T-helper 2 cell (primary cell): ENCODE data around the gene NSL1.
"Not testable (repeated sequence)": the region's sequence is repeated elsewhere in the genome, so short reads cannot be mapped to it uniquely, and the experiment has no call there.

Source experiments
- DNase-seq, 5 experiments: peaks; one replicate each; pipeline versions ENCODE4 v3.0.0 to v3.0.0-alpha.2; 2012 to 2022

Gene NSL1

GRCh38 chr1:212749821-212750535, 41.6 kb downstream of the NSL1 start:
- DNase-seq = no peak

DNA sequence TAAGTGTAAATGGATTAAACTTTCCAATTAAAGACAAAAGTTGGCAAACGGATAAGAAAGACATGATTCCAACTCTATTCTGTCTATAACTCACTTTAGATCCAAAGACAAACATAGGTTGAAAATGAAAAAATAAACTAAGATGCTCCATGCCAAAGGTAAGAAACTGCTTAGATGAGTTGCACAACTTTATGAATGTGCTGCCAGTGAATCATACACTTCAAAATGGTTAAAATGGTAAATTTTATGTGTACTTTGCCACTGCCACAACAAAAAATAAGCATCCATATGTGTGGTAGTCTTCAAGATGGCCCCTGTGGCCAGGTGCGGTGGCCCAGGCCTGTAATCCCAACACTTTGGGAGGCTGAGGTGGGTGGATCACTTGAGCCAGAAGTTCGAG, 45.0 kb downstream of the NSL1 start:
- no peak for DNase-seq

- peak in 1 of 5 experiments; percentile 44 for DNase-seq
Observed at GRCh38 chr1:212745303-212745702, 46.3 kb downstream of the NSL1 start.

DNA sequence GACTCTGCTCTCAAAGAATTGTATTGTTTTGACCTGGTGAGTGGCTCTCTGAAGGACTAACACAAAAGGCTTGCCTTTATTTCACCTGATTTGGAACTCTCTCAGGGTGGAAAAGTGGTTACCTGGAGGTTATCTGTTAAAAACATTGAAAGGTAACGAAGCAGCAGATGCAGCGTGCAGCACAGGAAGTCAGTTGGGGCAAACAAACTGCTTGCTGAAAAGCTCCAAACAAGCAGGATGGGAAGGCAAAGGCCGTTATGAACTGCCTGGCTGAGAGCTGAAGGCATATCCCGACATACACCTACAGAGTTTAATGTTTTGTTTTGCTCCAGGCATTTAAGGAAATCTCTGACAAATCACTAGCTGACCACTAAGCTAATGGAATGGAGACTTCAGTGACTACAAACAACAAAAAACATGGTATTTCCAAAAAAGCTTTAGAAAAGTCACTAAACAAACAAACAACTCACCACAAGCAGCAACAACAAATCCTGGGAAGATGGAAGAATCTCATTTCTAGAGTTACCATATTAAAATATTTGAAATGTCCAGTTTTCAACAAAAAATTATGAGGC, 47.6 kb downstream of the NSL1 start:
- peak in 1 of 5 experiments; percentile 68 for DNase-seq

- peak in 1 of 5 experiments; percentile 84 for DNase-seq
Observed at GRCh38 chr1:212738330-212738729, 53.2 kb downstream of the NSL1 start.

GRCh38 chr1:212737559-212737958, 54.0 kb downstream of the NSL1 start:
- no peak for DNase-seq

DNA sequence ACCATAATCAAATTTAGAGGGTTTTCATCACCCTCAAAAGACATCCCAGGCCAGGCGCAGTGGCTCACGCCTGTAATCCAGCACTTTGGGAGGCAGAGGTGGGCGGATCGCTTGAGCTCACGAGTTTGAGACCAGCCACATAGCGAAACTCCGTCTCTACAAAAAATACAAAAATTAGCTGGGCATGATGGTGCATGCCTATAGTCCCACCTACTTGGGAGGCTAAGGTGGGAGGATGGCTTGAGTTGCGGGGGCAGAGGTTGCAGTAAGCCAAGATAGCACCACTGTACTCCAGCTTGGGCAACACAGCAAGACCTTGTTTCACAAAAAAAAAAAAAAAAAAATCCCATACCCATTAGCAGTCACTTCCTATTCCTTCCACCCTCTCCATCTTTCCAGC, 58.5 kb downstream of the NSL1 start:
- DNase-seq = no peak

GRCh38 chr1:212731630-212732029, 59.9 kb downstream of the NSL1 start:
- no peak for DNase-seq

- no peak for DNase-seq
Observed at GRCh38 chr1:212728606-212729005, 63.0 kb downstream of the NSL1 start.

DNA sequence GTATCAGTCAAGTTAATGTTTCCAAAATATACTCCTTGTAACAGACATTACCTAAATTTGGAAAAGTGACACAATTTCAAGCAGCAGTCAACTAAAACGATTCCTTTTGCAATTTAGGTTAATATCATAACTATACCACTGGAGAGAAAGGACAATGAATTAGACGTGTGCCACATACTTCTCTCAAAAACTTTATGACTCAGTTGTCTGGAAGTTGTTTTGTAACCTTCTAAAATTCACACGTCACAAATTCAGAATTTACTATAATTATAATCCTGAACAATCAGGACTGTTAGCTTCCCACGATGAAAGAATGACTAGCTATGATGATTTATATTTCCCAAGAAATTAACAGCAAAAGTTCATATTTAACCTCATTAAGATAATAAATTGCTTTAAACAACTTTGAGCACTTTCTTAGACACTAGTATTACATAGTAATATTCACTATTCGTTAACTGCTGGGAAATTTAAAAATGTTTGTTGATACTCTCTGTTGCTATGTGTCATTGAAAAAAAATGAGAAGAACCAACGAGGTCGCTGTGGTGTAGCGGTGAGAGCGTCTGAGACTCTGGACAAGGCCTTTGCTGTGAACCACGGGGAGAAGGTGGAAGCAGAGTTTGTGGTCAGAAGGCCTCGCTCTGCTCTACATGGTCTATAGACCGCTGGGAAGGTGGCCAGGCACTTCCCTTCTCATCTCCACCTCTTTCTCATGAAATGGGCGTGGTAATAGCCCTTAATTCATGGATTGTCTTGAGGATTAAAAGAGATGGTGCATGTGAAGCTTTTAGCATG, 64.0 kb downstream of the NSL1 start:
- DNase-seq = peak in 1 of 5 experiments; percentile 67

DNA sequence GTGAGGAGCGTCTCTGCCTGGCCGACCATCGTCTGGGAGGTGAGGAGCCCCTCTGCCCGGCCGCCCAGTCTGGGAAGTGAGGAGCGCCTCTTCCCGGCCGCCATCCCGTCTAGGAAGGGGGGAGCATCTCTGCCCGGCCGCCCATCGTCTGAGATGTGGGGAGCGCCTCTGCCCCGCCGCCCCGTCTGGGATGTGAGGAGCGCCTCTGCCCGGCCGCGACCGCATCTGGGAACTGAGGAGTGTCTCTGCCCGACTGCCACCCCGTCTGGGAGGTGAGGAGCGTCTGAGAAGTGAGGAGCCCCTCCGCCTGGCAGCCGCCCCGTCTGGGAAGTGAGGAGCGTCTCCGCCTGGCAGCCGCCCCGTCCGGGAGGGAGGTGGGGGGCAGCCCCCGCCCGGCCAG, 66.9 kb downstream of the NSL1 start:
- not testable (repeated sequence) for DNase-seq

- peak in 1 of 5 experiments; percentile 44 for DNase-seq
Observed at GRCh38 chr1:212722270-212722957, 69.2 kb downstream of the NSL1 start.

- DNase-seq = peak in 1 of 5 experiments; percentile 88
Observed at GRCh38 chr1:212721388-212722247, 70.0 kb downstream of the NSL1 start.

GRCh38 chr1:212719633-212720032, 71.9 kb downstream of the NSL1 start:
- no peak for DNase-seq

DNA sequence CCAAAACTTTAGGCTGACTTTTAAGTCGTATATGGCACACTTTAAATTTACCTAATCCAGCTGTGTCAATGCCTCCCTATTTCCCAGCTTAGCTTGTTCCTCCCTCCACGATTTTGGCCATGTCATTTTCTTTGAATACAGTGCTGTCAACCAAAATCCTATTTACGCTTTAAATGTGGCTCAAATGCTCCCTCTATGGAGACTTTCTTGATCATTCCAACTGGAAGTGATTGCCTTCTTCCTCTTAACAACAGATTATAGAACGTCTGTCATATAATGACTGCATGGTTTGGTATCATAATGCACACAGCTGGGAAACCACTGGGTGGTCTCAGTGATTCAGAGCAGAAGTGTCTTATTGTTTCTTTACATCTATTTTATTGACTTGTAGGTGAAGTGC, 73.1 kb downstream of the NSL1 start:
- no peak for DNase-seq

DNA sequence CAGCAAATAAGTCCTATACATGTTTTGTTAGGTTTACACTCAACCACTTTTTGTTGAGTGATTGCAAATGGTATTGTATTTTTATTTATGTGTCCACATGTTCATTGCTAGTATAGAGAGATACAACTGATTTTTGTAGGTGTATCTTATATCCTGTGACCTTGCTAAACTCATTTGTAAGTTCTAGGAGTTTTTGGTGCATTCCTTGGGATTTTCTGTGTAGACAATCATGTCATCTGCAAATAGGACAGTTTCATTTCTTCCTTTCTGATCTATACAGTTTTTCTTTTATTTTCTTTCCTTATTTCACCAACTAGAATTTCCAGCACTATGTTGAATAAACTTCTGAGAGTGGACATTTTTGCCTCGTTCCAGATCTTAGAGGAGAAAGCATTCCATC, 75.4 kb downstream of the NSL1 start:
- DNase-seq = no peak

DNA sequence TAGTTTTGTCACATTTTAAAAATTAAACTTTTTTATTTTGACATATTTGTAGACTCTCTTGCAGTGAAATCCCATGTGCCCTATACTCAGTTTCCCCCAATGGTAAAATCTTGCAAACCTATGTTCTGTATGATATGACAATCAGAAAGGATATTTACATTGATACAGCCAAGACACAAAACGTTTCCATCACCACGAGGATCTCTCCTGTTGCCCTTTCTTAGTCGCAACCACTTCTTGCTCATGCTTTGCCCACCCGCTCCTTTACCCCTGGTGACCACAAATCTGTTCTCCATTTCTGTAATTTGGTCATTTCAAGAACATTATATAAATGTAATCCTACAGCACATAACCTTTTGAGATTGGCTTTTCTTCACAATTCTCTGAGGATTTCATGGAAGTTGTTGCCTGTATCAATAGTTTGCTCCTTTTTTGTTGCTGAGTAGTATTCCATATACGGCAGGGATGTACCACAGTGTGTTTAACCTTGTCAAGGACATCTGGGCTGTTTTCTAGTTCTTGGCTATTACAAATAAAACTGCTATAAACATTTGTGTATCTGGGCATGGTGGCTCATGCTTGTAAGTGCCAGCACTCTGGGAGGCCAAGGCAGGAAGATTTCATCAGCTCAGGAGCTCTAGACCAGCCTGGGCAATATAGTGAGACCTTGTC, 78.0 kb downstream of the NSL1 start:
- peak in 1 of 5 experiments; percentile 54 for DNase-seq

- DNase-seq = peak in 1 of 5 experiments; percentile 85
Observed at GRCh38 chr1:212712451-212713303, 78.9 kb downstream of the NSL1 start.

DNA sequence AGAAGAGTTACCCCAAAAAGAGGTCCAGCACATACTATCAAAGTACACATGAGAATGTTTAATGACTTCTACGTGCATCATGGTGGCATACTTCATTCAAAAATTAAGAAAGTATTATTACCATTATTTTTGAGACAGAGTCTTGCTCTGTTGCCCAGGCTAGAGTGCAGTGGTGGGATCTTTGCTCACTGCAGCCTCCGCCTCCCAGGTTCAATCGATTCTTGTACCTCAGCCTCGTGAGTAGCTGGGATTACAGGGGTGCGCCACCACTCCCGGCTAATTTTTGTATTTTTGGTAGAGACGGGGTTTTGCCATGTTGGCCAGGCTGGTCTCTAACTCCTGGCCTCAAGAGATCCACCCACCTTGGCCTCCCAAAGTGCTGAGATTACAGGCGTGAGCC, 79.6 kb downstream of the NSL1 start:
- not testable (repeated sequence) for DNase-seq

DNA sequence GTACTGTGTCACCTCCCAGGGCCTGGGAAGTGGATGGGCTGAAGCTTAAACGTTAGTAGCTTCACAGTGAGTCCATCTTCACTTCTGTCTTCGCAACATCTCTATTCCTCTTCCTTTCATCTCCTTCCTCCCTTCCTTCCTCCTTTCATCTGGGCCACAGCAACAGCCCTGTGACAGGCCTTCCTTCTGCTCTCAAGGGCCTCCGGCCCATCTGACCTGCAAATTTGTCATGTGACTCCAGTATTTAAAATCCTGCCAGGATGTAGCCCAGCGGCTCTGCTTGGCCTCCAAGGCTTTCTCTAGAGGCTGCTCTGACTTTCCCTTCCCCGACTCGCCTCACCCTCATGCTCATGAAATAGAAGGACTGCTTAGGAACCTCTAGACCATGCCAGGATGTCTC, 81.0 kb downstream of the NSL1 start:
- DNase-seq = no peak
